Small intestine (tissue), 7 donors: Measurements from ENCODE around the gene DHCR7. TPM values are rescaled to one million over a fixed set of nuclear protein-coding genes. Genes with fewer than 3 reads are reported as not detected.

Experiments used
- DNase-seq, 2 donors: peaks; one replicate each; pipeline versions ENCODE4 v3.0.0 to v3.0.0-alpha.2; 2013
- FAIRE-seq: peaks from 2 replicates; lab custom pipeline; 2012; peaks lifted over from hg19 to GRCh38; lab: Jason Lieb, UNC
- H3K27ac ChIP-seq, 3 donors: one replicate each; pipeline ENCODE4 v1.5.1; 2013; ENCODE audit warnings: low read length in 2 of 3, mild to moderate bottlenecking in 2 of 3, control low read depth in 1 of 3, inconsistent platforms in 1 of 3, low read depth in 1 of 3, moderate library complexity in 1 of 3
- H3K27me3 ChIP-seq, 3 donors: one replicate each; pipeline ENCODE4 v1.6.1; 2013; ENCODE audit warnings: low read length in 3 of 3, inconsistent platforms in 1 of 3; ENCODE audit not compliant: control insufficient read depth in 3 of 3, insufficient read depth in 3 of 3
- H3K36me3 ChIP-seq, 3 donors: one replicate each; pipeline ENCODE4 v1.6.1; 2013; ENCODE audit warnings: low read length in 3 of 3, inconsistent platforms in 1 of 3, low read depth in 1 of 3, mild to moderate bottlenecking in 1 of 3, moderate library complexity in 1 of 3; ENCODE audit not compliant: control insufficient read depth in 3 of 3, insufficient read depth in 2 of 3
- H3K4me1 ChIP-seq, 3 donors: one replicate each; pipeline ENCODE4 v1.6.1; 2013; ENCODE audit warnings: low read length in 2 of 3, inconsistent platforms in 1 of 3, low read depth in 1 of 3, mild to moderate bottlenecking in 1 of 3, moderate library complexity in 1 of 3; ENCODE audit not compliant: control insufficient read depth in 3 of 3, insufficient read depth in 2 of 3
- H3K4me3 ChIP-seq, 3 donors: one replicate each; pipeline ENCODE4 v1.5.1; 2013; ENCODE audit warnings: low read length in 3 of 3, control low read depth in 1 of 3, inconsistent platforms in 1 of 3, low read depth in 1 of 3, mild to moderate bottlenecking in 1 of 3, moderate library complexity in 1 of 3
- H3K9me3 ChIP-seq, 2 donors: one replicate each; pipeline ENCODE4 v1.6.1; 2013; ENCODE audit warnings: low read depth in 1 of 2, low read length in 1 of 2; ENCODE audit not compliant: control insufficient read depth in 2 of 2, insufficient read depth in 1 of 2
- WGBS, 3 donors: extraction: QIAGEN DNeasy Blood & Tissue Kit; methylation state at CpG; one replicate each; pipeline ENCODE4 v1.1.7; 2013; 5-methylcytosine and 5-hydroxymethylcytosine counted together
- polyA plus RNA-seq, 4 donors: library from polyadenylated mRNA; stranded (reverse) in 3 of 4; unstranded in 1 of 4; fragments of 200-250 nt in 3 of 4; fragments of 120-200 nt in 1 of 4; gene quantifications; one replicate each; pipeline versions ENCODE4 v1.2.1 to v1.2.3, GENCODE V29; 2013
- donor health status: healthy with polysubstance abuse.
- donor health status: control.
- donor health status: control.
- donor health status: Bipolar disorder and iron deficiency.
- donor health status: healthy.

DHCR7 gene
- polyA plus RNA-seq, 4 donors = 11.6 to 50.5 (median 24.5) TPM

- WGBS, 3 donors = 92 to 95% (median 93%) methylated on average over 7 of the region's 7 CpGs
- no peaks in the 10 kb centered on the region for H3K4me1 ChIP-seq
- H3K27me3 ChIP-seq = peaks cover 0 to 4% (median 0%) of the 10 kb centered on the region in 3 donors
- DNase-seq = no peak
- H3K9me3 ChIP-seq = no peaks in the 10 kb centered on the region
- no peak overlapping the region for H3K4me3 ChIP-seq
- no peak overlapping the region for H3K27ac ChIP-seq
- no peak for FAIRE-seq
- no peaks in the 10 kb centered on the region for H3K36me3 ChIP-seq
These were observed 48.9 kb downstream of the DHCR7 start for GRCh38 chr11:71399341-71399740.

GRCh38 chr11:71397961-71398360, 50.2 kb downstream of the DHCR7 start:
- DNase-seq = no peak

GRCh38 chr11:71397331-71397860, 50.8 kb downstream of the DHCR7 start:
- H3K4me3 ChIP-seq = no peak overlapping the region

More at GRCh38 chr11:71397961-71398360, 50.2 kb downstream of the DHCR7 start:
- Histone ChIP-seq H3K4me1 (no peaks in the 10 kb centered on the region), H3K4me3 (no peak overlapping the region), H3K27me3 (peaks cover 0 to 4% (median 0%) of the 10 kb centered on the region in 3 donors), H3K27ac (no peak overlapping the region), H3K9me3 (no peaks in the 10 kb centered on the region), H3K36me3 (no peaks in the 10 kb centered on the region)
- 89 to 94% (median 94%) methylated on average over 16 to 17 of the region's 17 CpGs for WGBS, 3 donors
- no peak for FAIRE-seq

GRCh38 chr11:71396548-71397123, 51.6 kb downstream of the DHCR7 start:
- Histone ChIP-seq H3K9me3 (no peaks in the 10 kb centered on the region), H3K4me1 (no peaks in the 10 kb centered on the region), H3K4me3 (no peak overlapping the region), H3K27me3 (peaks cover 0 to 4% (median 0%) of the 10 kb centered on the region in 3 donors), H3K27ac (no peak overlapping the region), H3K36me3 (no peaks in the 10 kb centered on the region)
- FAIRE-seq (no peak), DNase-seq (no peak)
- 69 to 86% (median 74%) methylated on average over 15 to 16 of the region's 16 CpGs for WGBS, 3 donors

More at GRCh38 chr11:71397331-71397860, 50.8 kb downstream of the DHCR7 start:
- peaks cover 0 to 4% (median 0%) of the 10 kb centered on the region in 3 donors for H3K27me3 ChIP-seq
- H3K9me3 ChIP-seq = no peaks in the 10 kb centered on the region
- no peak overlapping the region for H3K27ac ChIP-seq
- no peaks in the 10 kb centered on the region for H3K36me3 ChIP-seq
- no peaks in the 10 kb centered on the region for H3K4me1 ChIP-seq
- WGBS, 3 donors = 88 to 91% (median 90%) methylated on average over 10 of the region's 10 CpGs
- DNase-seq (no peak), FAIRE-seq (no peak)

- FAIRE-seq (no peak), DNase-seq (no peak)
- Histone ChIP-seq H3K36me3 (no peaks in the 10 kb centered on the region), H3K9me3 (no peaks in the 10 kb centered on the region), H3K27me3 (peaks cover 0 to 4% (median 0%) of the 10 kb centered on the region in 3 donors), H3K4me1 (no peaks in the 10 kb centered on the region), H3K27ac (no peak overlapping the region), H3K4me3 (no peak overlapping the region)
- 88 to 90% (median 89%) methylated on average over 7 of the region's 7 CpGs for WGBS, 3 donors
These were observed 52.4 kb downstream of the DHCR7 start for GRCh38 chr11:71395774-71396173.

GRCh38 chr11:71395263-71395560, 53.0 kb downstream of the DHCR7 start:
- Histone ChIP-seq H3K36me3 (no peaks in the 10 kb centered on the region), H3K27me3 (peaks cover 0 to 4% (median 0%) of the 10 kb centered on the region in 3 donors), H3K9me3 (no peaks in the 10 kb centered on the region), H3K4me1 (no peaks in the 10 kb centered on the region), H3K4me3 (no peak overlapping the region), H3K27ac (no peak overlapping the region)
- FAIRE-seq (no peak), DNase-seq (no peak)
- 69 to 86% (median 86%) methylated on average over 7 of the region's 7 CpGs for WGBS, 3 donors

GRCh38 chr11:71393283-71393682, 54.9 kb downstream of the DHCR7 start:
- DNase-seq (no peak), FAIRE-seq (no peak)
- H3K27me3 ChIP-seq = peaks cover 0 to 4% (median 0%) of the 10 kb centered on the region in 3 donors
- H3K4me3 ChIP-seq = no peak overlapping the region
- no peaks in the 10 kb centered on the region for H3K36me3 ChIP-seq
- H3K9me3 ChIP-seq = no peaks in the 10 kb centered on the region
- H3K27ac ChIP-seq = no peak overlapping the region
- 89 to 93% (median 90%) methylated on average over 2 of the region's 2 CpGs for WGBS, 3 donors
- H3K4me1 ChIP-seq = no peaks in the 10 kb centered on the region

GRCh38 chr11:71391796-71392195, 56.4 kb downstream of the DHCR7 start:
- Histone ChIP-seq H3K4me3 (no peak overlapping the region), H3K27me3 (peaks cover 0 to 4% (median 0%) of the 10 kb centered on the region in 3 donors), H3K9me3 (peaks cover 0 to 6% of the 10 kb centered on the region in 2 donors), H3K36me3 (no peaks in the 10 kb centered on the region), H3K4me1 (no peaks in the 10 kb centered on the region), H3K27ac (no peak overlapping the region)
- FAIRE-seq (no peak), DNase-seq (no peak)
- 8 to 34% (median 25%) methylated on average over 8 of the region's 8 CpGs for WGBS, 3 donors
